Stimulated activated CD4-positive, alpha-beta T cell treated with anti-CD3 and anti-CD28 coated beads, Interleukin-4, amount 100 ng/mL, for 1 hour (primary cell): Measurements from ENCODE around the gene RGS8.

Experiments used
- DNase-seq: peaks from one replicate; pipeline ENCODE4 v3.0.0-alpha.2; 2020

Gene RGS8, protein sequence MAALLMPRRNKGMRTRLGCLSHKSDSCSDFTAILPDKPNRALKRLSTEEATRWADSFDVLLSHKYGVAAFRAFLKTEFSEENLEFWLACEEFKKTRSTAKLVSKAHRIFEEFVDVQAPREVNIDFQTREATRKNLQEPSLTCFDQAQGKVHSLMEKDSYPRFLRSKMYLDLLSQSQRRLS

DNA sequence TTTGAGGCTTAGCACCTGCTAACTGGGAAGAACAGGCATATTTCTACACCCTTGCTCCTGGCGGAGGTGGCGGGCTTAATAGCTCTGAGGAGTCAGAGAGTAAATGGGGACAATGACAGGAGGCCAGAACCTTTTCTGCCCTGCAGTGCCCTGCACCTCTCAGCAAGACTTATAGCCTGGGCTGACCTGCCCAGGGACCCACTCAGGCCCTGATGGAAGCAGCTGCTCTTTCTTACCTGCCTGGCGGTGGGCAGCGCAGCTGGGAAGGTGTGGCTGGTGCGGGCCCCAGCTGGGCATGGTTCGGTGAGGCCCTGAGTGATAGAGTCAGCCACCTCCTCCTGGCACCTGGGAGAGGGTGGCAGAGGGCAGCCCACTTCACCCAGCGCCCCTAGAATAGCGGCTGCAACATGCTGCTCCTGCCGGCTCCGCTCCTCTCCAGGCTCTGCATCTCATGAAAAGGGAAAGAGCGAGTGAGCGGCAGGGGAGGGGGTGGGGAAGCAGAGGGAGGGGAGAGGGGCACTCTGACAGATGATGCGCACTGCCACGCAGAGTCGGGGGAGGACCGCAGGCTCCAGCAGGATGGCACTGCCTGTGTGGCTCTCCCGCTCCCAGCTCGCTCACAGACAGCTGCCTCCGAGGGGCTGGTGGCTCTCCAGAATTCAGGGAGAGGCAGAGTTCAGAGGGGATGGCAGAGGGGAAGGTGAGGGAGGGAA is at the start of gene RGS8:
TSS of gene RGS8 (minus strand) at position 472 of the 713 bp plus-strand sequence. CDS start 14,938 bp downstream, outside the sequence.
- DNase-seq, result no peak

DNA sequence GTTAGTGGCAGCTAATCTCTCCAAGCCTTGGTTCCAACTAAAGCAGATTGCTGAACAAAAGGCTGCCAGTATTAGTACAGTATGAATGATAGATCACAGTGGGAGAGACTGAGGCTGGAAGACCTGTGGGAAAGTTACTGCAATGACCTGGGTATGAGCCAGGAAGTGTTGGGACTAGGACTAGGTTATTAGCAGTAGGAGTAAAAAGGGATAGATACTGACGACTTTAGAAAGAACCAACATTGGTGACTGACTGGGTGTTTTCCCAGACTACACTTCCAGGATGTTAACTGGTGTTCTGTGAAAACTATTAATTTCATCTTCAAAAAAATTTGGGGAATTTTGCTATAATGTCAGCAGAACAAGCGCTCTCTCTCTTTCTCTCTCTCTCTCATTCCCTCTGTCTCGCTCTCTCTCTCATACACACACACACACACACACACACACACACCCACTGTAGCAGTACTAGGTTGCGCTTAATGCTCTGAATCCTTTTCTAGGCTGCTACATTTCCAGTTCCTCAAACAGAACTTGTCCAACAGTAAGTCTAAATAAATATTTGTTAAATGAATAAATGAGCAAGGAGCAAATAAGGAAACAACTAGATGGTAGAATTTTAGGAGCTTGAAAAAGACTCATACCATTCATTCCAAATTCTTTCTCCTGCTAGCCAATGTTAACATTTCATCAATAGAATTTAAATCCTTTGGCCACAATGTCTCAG is 47.6 kb upstream of the RGS8 start:
- DNase-seq, result no peak

DNA sequence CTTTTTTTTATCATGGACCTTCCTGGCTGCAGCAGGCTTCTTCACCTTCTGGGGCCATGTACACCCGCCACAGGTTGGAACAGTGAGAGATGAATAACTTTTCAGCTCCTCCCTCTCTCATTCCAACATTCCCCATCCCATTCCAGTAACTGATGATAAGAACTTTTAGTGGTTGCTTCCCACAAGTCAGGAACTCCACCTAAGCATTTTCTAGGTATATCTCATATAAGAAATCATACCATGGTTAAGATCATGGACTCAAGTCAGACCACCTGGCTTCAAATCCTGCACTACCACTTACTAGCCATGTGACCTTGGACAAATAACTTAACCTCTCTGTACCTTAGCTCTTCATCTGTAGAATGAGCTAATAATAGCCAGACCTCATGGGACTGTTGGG is 42.5 kb upstream of the RGS8 start:
- DNase-seq, result no peak

DNA sequence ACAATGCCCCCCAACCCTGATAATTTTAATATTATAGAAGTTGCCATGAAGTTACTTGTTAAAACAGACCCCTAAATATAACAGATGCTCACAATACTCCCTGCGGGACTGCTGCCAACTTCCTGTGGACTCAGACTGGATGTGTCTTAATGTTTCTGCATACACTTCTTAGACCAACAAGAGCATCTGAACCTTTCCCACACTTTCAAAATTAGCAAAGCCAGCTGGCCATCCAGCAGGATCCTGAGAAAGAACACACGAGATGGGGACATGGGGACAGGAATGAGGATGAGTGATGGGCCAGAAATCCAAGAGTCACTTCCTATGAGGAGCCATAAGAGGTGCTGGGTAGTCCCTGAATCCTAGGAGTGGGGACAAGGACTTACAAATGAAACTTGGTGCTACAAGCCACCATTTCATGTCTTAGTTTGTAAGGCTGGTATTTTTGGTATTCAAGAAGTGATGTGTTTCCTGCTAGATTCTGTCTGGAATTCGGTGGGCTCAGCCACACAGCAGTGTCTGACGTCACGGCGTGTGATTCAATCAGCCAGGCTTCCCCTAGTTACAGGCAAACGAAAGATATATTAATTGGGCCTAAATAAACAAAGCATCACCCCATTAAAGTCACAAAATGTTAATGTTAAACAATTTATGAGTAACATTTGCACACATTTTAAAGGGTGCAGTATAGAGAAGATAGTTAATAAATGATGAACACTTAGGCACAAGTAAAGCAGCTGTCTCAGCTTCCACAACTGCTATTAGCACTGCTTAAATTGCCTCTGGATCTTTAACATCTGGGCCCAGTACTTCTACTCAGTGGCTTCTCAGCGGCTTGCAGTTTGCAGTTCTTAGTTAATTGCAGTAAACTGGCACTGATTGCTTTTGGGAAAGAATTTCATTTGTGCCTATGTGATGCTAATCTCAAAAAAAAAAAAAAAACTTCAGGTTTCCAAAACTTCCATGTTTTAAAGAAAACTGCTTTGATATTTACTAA is 41.2 kb upstream of the RGS8 start:
- DNase-seq, result no peak

DNA sequence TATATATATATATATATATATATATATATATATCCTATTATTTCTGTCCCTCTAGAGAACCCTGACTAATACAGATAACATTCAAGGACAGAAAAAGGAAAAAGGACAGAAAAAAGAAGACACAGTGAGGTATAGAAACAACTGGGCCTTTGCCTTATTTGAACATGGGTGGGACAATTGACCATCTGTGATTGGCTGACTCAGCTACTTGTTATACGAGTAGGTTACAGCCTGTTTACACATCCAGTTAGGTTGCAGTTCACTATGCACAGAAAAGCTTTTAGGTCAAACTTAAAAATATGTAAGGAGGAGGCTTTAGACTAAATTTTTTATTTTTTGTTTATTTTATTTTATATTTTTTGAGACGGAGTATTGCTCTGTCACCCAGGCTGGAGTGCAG is 39.8 kb upstream of the RGS8 start:
- no peak for DNase-seq

DNA sequence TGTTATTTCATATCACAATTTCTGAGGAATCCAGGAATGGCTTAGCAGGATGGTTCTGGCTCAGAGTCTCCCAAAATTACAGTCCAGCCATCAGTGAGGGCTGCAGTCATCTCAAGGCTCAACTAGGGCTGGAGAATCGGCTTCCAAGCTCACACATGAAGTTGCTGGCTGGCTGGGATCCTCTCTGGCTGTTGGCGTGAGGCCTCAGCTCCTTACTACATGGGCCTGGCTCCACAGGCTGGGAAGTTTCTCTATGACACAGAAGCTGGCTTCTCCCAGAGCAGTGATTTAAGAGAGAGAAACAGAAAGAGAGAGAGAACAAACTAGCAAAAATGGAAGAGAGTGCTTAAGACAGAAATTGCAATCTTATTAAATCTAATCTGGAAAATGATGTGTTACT is 38.8 kb upstream of the RGS8 start:
- DNase-seq, result no peak

DNA sequence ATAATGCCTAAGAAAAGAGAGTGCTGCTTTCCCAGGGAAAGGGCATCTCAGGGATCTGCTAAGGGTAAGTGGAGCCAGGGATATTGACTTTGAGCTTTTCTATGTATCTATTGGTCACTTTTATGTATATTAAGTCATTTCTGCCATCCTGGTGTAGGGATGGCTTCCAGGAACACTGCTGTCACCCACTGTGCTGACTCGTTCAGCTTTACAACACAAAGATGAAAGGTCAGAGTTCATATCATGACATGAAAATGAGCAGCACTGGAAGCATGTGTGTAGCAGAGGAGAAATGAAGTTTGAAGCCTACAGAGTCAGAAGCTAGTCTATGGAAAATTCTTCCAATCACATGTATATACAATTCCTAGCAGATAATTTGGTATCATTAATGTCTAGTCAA is 37.1 kb upstream of the RGS8 start:
- no peak for DNase-seq

DNA sequence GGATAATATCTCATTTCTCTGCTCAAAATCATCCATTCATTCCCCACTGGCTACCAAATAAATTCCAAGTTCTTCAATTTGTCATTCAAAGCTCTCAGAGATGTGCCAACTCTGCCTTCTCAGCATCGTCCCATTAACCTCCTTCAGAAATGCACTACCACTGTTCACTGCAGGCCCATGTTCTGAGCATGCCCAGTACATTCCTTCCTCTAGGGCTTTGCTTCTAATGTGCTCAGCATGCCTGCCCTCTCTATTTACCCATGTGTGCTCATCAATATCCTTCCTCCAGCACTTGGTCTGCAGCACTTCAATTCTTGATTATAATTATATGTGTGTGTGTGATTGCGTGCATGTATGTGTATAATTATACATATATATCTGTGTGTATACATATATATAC is 36.1 kb upstream of the RGS8 start:
- no peak for DNase-seq

DNA sequence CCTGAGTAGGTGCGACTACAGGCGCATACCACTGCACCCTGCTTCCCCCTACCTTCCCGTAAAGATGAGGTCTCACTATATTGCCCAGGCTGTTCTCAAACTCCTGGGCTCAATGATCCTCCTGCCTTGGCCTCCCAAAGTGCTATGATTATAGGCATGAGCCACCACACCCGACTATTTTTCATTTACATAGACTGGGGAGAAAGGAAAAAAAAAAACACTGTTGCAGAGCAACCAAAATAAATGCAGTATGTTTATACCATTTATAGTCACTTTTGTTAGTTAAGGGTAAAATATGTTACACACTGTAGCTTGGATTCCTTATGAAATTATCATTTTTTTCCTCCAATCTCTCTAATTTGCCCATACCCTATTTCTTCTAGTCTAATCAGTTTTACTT is 35.2 kb upstream of the RGS8 start:
- no peak for DNase-seq

DNA sequence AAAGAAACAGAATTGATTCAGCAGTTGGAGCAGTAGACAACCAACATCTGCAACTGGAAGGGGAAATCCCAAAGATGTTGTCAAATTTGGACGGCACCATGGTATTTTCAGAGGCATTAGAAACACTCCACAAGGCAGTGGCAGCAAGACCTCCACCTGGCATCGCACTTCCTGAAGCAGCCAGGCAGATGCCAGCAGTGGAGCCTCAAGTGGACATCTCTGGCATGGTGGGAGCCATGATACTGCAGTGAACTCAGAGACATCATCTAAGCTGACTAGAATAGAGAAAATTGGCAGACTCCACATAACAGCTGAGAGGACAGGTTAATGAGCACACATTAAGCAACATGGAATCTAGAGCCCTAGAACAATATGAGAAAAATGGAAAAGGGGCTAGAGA is 33.9 kb upstream of the RGS8 start:
- DNase-seq, result no peak

DNA sequence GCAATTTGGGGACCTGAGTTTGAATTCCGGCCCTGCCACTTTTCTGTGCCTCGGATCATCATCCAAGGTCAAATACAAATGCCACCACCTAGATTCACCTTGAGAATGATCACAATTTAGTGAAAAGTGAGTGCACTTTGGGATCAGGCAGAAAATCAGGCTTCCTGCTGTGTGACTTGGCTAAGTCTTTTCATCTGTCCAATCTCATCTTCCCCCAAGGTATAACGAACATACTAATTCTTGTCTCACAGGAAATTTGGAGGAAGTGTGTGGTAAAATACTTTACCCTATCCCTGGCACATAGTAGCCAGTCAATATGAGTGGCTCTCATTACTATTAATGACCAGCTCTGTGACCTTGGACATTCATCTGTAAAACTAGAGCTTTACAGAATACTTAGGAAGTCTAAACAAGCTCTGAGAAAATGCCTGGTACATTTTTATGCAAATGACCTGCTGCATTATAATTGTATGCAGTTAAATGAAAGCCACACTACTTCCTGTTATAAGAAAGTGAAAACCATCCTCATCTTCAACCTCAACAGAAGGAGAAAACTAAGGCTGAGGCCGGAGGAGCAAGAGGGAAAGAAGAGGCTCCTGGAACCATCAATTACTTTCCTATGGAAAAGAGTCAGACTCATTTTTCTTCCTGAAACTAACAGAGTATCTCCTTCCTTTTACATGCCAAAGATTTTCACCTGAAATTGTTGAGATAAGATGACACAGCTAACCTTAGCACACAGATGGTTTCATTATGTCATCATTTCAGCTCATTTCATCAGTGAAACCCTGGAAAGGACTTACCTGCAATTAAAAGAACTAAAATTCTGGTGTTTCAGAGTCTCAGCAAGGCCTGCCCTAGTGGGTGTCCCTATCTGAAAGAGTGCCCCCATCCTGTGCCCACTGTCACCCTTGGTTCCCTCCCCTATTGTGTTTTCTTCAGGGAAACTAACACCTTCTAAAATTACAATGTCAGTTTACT is 32.6 kb upstream of the RGS8 start:
- no peak for DNase-seq

DNA sequence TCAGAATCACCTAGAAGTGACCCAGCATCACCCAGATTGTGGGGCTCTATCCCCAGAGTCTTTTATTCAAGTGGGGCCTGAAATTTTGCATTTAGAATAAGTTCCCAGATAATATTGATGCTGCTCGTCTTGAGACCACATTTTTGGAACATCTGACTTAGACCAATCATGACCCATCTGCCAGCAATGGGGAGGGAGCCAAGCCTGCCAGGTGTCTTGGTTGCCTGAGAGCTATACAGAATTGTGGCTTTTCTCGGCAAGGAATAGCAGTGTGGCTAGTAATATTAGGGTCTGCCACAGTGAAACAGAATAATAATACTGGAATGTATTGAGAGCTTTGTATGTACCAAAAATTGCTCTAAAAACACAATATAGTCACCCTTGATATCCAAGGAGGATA is 31.1 kb upstream of the RGS8 start:
- no peak for DNase-seq

DNA sequence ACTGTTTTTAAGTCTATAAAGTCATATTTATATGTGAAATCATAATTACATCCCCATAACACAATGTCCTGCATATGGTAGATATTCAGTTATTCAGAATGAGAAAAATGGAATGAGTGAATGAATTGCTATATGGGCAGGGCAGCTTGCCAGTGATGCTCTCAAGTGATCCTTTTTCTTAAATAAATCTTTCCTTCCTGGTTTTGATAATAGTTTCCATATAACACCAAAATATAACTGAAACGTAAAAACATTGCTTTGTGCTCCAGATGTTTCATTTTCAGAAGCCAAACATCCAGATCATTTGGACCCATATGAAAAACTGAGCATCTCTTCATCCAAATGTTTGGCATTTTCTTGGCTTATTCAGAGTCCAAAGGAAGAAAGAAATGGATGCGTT is 30.2 kb upstream of the RGS8 start:
- no peak for DNase-seq

DNA sequence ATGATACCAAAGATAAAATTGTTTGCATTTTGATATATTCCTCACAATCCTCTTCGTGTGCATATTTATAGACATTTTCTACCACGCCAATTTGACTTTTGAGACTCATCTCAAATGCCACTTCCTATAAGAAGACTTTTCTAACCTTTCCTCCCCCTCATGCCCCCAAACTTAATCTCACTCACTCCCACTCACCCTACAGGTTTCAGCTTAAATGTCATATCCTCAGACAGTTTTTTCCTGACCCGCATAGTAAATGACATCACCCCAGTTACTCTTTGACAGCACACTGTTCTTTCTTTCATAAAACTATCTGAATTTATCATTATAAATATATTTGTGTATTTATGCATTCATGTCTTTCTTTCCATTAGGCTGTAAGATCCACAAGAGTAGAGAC is 29.6 kb upstream of the RGS8 start:
- DNase-seq, result no peak

DNA sequence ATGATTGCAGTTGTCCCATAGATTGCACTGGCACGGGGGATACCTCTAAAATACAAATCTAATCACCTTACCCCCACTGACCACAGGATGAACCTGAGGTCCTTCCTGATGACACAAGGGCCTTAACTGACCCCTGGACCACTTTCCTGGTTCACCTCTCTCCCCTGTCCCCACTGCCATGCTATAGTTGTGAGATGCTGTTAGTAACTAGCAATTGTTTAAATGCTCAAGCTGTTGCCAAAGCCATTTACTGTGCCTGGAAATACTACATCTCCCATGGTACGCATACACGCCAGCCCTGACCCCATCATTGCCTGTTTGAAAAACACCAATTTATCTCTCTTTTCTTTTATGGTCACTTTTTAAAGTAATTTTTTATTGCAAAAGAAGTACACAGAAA is 29.1 kb upstream of the RGS8 start:
- DNase-seq, result no peak

DNA sequence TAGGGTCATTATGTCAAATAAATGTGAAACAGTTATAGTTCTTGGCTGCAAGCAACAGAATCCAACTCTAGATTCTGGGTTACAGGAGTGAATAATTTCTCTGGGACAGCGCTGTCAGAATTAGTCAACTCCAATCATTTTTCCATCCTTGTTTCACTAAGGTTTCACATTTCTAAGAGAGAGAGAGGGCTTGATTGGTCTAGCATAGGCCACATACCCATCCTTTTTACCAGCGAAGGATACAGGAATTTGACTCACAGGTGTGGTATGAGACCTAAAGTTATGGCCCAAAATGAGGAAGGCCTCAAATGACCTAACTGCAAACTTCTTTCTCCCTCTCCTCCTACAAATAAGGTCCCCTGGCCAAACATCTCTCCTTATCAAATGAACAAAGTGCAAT is 25.5 kb upstream of the RGS8 start:
- no peak for DNase-seq

DNA sequence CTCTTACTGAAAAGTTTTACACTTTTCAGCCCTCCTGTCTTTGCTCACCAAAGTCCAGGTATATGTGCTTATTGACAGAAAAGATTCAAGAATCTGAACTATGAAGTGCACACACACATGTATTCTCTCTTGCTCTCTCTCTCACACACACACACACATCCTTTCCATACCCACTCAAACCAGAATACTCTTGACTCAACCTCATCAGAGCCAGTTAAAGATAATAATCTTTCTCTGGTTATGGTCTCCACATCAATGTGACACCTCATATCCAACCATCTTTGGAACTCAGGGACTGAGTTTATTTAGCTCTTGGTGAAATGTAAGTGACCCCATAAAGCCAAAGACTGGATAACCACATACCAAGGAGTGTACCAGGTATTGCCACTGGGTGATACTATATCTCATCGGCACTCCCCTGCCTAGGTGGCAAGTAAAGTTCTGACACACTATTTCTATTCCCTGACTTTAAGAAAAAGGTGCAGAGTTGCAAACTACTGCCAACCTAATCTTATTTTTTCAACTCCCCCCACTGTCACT is 24.9 kb upstream of the RGS8 start:
- DNase-seq, result no peak

DNA sequence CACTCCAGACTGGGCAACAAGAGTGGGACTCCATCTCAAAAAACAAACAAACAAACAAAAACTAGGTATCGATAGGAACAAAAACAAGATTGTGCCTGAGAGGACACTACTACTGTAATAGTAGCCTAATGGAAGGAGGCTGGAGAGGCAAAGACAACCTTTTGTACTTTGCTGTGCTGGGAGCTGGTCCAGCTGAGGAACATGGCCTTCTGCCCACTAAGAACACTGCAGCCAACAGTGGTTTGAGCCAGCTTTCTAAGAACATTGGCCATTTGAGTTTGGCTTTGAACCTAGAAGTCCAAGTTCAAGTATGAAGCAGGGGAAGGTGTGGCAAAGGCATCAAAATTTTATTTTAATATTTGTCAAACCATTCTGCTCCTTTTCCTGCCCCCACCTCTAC is 22.7 kb upstream of the RGS8 start:
- DNase-seq, result no peak

DNA sequence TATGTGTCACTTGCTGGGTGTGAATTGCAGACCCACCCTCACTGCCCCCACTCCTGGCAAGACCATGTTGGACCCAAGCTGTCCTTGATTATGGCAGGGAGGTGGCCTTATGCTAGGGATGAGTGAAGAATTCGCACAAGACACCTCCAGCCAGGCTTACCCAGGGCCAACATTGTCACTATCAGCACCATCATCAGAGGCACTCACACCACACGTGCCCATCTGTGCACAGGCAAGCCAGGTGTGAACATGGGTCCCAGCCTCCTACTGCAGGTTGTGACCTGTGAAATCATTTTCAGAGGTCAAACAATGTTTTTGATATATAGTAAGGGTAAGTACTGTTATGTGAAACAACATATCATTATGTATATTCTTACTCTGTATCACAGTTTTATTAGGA is 20.3 kb upstream of the RGS8 start:
- no peak for DNase-seq

DNA sequence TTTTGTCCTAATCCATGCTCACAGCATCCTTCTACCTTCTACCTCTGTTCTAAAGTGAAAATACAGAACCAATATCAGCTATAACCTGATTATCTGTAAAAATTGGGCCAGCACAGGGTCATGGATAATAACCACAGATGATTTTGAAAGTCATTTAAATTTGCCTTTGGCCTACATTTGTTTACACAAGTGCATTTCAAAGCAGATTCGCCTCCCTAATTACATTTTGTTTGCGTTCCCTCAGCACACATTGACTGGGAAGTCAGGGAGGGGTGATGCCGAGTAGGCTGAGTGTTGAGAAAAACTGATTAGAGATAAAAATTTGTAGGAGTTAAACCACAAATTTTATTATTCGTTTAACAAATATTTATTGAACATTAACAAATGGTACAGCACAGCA is 19.2 kb upstream of the RGS8 start:
- DNase-seq, result no peak

DNA sequence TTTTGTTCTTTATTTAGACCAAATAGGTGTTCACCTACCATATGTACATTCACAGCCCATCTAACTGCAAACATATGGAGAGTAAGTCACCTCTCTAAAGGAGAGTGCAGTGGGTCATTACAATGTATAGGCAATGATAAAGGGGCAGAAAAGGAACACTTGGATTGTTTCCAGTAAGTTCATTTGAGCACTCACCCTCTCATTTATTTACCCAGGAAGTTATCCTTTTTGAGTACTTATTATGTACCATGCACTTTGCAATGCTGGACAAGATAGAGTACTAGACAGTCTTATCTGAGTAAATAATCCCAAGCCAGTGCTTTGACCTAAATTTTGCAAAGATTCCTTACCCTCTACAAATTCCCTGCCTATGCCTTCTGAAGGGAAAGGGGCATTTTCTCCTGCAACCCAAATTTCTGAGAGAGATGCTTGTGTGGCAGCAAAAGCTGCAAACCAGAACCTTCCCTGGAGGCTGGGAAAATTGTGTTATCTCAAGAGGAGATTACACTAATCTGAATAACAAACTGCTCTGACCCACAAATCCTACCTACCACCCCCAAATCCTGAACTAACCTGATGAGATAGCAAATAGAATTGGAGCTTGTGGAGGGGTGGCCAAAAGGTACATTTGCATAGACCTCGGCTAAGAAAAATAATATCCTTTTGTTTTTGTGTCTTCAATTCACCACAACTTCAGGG is 18.6 kb upstream of the RGS8 start:
- no peak for DNase-seq
